LoVo (cell line): ENCODE measurements around the gene CLIC4.
"Not testable (repeated sequence)": the region's sequence is repeated elsewhere in the genome, so short reads cannot be mapped to it uniquely, and the experiment has no call there.

Experiments
- DNase-seq: peaks from one replicate; pipeline ENCODE4 v3.0.0-alpha.2; 2016; ENCODE audit warnings: low spot score

Gene CLIC4

GRCh38 chr1:24775348-24775747 lies 30.1 kb downstream of the CLIC4 start:
- DNase-seq: no peak

GRCh38 chr1:24775916-24776315 lies 30.7 kb downstream of the CLIC4 start:
- no peak for DNase-seq

- DNase-seq: no peak
Measured at GRCh38 chr1:24776821-24777220, 31.6 kb downstream of the CLIC4 start.

- DNase-seq: no peak
Measured at GRCh38 chr1:24778141-24778540, 32.9 kb downstream of the CLIC4 start.

GRCh38 chr1:24779199-24779598 lies 34.0 kb downstream of the CLIC4 start:
- not testable (repeated sequence) for DNase-seq

- no peak for DNase-seq
Measured at GRCh38 chr1:24779689-24780464, 34.6 kb downstream of the CLIC4 start.

GRCh38 chr1:24780626-24781025 lies 35.4 kb downstream of the CLIC4 start:
- not testable (repeated sequence) for DNase-seq

- no peak for DNase-seq
Measured at GRCh38 chr1:24782689-24783088, 37.4 kb downstream of the CLIC4 start.

- DNase-seq: no peak
Measured at GRCh38 chr1:24783713-24784112, 38.5 kb downstream of the CLIC4 start.

- no peak for DNase-seq
Measured at GRCh38 chr1:24786191-24786590, 40.9 kb downstream of the CLIC4 start.

- DNase-seq: no peak
Measured at GRCh38 chr1:24790490-24790889, 45.2 kb downstream of the CLIC4 start.

- no peak for DNase-seq
Measured at GRCh38 chr1:24793447-24794129, 48.3 kb downstream of the CLIC4 start.

GRCh38 chr1:24794130-24794502 lies 48.9 kb downstream of the CLIC4 start:
- DNase-seq: not testable (repeated sequence)

- no peak for DNase-seq
Measured at GRCh38 chr1:24795236-24795635, 50.0 kb downstream of the CLIC4 start.

GRCh38 chr1:24796524-24796923 lies 51.3 kb downstream of the CLIC4 start:
- DNase-seq: no peak

GRCh38 chr1:24799242-24799641 lies 54.0 kb downstream of the CLIC4 start:
- DNase-seq: not testable (repeated sequence)

- DNase-seq: no peak
Measured at GRCh38 chr1:24801176-24801575, 55.9 kb downstream of the CLIC4 start.

GRCh38 chr1:24803220-24803619 lies 58.0 kb downstream of the CLIC4 start:
- DNase-seq: no peak

GRCh38 chr1:24803987-24804530 lies 58.8 kb downstream of the CLIC4 start:
- no peak for DNase-seq

GRCh38 chr1:24805534-24806301 lies 60.5 kb downstream of the CLIC4 start:
- DNase-seq: no peak

- no peak for DNase-seq
Measured at GRCh38 chr1:24806588-24806987, 61.3 kb downstream of the CLIC4 start.

GRCh38 chr1:24811494-24811893 lies 66.2 kb downstream of the CLIC4 start:
- DNase-seq: not testable (repeated sequence)

- not testable (repeated sequence) for DNase-seq
Measured at GRCh38 chr1:24820221-24820620, 75.0 kb downstream of the CLIC4 start.
